ENCODE data around the gene SS18L1.

SS18L1 gene

DNA sequence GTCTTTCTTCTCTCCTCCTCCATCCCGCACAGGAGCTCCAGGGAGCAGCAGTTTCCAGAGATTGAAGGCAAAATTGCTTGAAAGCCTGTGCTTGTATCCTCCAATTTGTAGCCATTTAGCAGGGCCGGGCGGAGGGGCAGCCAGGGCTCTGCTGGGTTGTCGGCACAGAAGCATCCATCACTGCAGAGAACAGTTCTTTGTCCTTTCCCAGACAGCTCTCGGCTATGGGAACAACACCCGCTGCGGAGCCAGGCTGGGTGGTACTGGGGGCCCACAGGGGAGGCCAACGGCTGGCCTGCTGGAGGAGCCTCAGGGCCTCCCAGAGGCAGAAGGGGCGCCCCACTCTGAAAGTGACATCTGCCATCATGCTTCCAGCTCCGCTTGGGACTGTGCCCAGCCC is 68.7 kb downstream of the SS18L1 start:
- no peak for DNase-seq (ENCODE audit: low spot score)

- no peak for DNase-seq (ENCODE audit: low spot score)
These were observed 70.5 kb downstream of the SS18L1 start for GRCh38 chr20:62214067-62214466.

DNA sequence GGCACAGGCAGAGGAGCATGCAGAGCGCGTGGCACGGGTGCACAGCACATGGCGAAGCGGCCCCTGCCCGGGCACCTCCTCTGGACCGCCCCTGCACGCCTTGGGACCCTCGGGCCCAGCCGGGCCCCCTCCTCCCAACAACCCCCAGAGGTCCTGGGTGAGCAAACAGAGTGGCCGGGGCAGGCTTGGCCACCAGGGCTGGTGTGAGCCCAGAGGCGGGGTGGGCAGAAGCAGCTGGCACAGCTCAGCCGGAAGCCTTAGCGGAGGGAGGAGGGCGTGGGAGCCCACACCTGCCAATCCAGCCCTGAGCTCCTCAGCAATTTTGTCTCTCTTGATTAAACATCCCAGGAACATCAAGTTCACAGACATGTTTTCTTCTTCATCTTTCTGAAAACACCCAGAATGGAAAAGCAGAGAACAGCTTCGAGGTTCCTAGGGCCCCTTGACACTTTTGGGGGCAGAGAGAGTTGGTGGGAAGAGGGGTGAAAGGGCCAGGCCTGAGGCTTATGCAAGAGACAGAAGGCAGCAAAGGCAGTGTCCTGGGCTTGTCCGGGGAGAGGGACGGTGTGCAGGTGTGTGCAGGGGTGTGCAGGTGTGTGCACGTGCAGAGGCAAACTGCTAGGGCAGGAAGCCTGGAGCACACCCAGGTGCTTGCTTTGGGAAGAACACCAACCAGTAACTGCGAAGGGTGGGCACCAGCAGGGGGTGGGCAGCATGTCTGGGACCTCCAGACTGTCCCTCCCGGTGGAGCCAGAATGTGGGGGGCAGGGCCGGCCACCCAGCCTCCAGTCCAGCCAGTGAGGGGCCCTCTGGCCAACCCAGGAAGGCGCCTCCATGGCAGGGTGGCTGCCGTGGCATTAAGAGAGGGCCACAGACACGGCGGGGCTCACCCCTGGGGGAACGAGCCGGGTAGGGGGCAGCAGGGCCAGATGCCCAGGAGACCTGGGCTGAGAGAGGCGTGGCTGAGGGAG is 71.7 kb downstream of the SS18L1 start:
- no peak for DNase-seq (ENCODE audit: low spot score)

DNA sequence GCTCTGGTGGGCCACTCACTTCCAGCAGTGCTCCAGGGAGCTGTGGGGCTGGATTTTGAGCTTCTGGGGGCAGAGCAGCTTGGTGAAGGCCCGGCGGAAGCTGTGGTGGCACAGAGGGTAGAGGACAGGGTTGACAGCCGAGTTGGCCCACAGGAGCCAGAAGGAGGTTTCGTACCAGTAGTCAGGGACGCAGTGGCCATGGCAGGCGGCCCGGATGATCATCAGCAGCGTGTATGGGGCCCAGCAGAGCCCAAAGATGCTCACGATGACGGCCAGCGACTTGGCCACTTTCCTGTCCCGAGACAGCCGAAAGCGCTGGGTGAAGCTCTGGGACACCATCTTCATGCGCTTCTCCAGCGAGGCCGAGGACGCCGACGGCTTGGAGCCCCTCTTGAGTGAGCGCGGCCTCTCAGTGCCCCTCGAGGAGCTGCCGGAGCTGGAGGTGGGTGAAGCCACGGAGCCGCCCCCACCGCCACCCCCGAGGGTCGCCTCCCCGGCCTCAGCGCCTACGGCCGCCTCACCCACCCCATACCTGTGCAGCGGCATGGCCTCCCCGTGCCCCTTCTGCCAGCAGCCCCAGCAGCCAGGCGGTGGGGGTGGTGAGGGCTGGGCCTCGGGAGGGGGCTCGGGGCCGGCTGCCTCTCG is 72.5 kb downstream of the SS18L1 start:
- DNase-seq (ENCODE audit: low spot score): no peak

DNA sequence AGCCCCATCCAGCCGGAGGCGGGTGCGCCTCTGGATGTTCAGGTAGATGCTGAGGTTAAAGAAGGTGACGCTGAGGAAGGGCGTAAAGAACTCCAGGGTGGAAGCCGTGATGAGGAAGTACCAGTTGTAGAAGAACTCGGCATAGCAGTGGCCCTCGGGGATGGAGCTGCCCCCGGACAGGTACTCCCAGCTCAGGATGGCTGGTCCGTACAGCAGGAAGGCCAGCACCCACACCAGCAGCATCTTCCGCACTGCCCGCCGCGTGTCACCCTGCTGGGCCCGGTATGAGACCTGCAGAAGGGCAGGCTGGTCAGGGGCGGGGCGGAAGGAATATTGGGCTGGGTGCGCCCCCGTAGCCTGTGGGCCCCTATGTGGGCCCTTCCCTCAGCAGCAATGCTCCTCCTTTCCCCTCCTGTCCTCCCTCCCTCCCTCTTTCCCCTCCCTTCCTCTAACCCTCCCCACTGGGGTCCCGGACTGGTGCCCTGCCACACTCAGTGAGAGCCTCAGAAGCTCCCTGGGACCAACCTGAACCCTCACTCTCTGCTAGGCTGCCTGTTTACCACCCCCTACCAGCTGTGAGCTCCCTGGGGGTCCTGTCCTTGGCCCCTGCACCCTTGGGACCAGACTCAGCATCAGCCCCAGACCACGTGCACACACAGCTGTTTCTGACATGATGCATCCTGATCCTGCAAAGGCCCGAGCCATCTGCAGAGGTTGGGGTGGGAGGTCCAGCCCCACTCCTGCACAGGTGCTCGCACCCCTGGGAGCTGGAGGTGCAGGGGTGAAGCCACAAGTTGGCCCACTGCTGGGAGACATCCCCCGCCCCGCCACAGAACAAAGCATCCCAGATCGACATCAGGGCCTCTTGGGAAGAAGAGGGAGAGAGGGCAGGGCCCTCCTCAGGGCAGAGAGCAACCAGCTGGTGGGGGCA is 73.3 kb downstream of the SS18L1 start:
- no peak for DNase-seq (ENCODE audit: low spot score)

DNA sequence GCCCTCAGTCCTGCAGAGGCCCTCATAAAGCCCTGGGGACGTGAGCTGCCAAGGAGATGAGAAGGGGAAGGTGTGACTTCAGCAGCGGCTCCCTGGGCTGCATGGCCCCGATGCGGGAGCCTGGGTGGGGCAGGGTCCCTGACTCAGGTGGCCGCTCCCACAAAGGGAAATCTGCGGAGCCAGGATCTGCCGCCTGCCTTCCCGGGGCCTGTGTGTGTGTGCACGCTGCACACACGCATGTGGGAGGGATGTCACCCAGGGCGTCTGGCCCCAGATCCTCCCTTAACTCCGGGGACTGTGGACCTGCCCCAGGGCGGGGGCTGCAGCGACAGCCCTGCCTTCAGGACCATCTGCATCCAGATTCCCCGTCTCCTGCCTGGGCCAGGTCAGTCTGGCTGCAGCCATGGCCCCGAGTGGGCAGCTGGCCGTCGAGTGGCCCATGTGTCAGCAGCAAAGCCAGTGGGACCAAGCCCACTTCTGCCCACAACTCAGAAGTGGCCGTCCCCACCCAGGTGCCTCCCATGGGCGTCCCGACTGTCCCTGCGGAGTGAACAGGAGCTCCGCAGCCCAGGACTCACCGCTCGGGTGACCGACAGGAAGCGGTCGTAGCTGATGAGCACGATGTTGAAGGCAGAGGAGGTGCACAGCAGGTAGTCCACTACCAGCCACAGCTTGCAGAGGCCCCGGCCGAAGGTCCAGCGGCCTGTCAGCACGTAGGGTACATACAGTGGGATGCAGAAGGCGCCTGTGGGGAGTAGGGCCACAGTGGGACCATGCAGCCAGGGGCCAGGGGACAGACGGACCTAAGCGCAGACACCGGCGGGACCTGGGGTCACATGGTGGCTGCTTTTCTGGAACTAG is 74.6 kb downstream of the SS18L1 start:
- no peak for DNase-seq (ENCODE audit: low spot score)

GRCh38 chr20:62219101-62219991 is 75.8 kb downstream of the SS18L1 start:
- no peak for DNase-seq (ENCODE audit: low spot score)

DNA sequence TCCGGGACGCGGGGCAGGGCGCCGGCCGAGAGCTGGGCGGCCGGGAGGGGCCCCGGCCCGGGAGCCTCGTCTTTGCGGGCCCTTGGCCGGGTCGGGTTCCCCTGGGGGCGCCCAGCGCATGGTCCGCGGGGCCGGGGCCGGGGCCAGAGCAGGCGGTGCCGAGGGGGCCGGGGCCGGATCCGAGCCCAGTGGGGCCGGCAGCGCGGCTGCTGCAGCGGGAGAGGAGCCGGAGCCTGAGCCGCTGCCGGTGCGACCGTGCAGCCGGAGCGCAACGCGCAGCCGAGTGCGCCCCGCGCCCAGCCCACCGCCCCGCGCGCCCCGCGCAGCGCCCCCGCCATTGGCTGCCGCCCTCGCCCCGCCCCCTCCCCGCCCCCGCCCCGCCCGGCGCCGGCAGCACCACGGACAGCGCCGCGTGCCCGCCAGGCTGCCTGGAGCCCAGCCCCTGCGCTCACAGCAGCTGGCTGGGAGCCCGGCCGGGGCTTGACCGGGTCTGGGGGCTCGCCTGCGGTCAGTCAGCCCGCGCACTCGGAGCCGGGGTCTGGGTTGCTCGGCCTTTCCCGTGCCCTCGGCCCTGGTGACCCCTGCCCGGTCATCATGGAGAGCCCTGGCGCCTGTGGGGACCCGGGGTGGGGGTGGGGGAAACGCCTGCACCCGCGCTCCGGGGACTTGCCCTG is 76.6 kb downstream of the SS18L1 start, which contains the start of gene HRH3:
Gene HRH3, minus strand, starts transcription at position 287 of the 674 bp plus-strand sequence. CDS start 308 bp downstream, outside the sequence.
- DNase-seq (ENCODE audit: low spot score): peak; percentile 11

DNA sequence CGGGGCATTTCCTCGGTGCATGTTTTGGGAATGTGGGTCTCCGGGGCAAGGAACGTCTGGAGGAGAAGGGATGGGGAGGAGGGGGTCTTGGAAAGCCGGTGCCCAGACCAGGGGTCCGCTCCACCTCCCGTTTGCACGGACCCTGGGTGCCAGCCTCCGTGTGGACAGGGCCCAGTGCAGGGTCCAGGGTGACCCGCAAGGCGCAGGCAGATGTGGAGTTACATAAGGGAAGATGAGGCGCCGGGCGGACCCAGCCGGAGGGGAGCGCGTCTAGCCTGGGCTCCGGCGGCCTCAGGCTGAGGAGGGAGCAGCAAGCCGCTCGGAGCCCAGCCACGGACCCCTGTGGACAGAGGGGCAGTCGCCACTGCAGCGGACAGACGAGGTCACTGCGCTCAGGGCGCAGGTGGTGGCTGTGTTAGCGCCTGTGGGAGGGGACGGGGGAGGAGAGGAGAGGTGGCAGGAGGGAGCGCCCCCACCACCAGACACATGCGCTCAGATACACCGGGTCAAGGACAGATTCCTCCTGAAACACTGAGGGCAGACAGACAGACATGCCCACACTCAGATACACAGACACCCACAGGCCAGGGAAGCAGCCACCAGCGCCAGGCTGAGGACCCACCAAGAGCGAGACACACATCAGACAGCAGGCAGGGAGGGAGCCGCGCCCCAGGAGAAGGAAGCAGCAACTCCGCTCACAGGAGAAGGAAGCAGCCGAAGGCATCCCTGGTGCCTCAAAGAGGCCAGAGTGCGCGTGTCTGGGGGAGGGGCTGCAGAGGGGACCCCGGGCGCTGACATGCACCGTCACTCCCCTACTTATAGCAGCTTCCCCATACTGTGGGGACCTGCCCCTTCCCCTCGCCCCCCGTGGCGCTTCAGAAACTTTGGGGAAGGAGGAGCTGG is 77.3 kb downstream of the SS18L1 start:
- DNase-seq (ENCODE audit: low spot score): no peak

DNA sequence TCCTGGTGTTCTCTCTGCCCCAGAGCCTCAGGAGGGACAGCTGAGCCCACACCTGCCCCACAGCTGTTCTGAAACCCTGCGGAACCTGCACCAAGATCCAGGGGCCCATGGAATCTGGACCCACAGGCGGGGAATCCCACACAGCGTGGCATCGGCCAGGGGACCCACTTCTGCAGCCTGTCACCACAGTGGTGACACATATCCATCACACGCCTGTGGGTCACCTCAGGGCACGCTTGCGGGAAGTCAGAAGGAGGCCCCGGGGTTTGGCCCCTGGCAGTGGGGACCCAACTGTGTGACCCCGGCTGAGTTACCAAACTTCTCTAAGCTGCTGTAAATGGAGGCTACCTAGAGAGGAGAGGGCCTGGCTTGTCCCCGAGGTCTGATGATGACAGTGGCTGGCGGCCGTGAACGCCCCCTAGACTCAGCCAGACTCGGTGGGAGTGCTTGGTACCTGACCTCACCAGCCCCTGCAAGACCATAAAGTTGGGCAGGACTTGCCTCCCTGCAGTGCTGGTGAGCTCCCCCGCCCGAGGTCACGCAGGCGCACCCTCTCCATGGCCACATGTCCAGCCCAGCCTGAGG is 78.8 kb downstream of the SS18L1 start:
- no peak for DNase-seq (ENCODE audit: low spot score)

DNA sequence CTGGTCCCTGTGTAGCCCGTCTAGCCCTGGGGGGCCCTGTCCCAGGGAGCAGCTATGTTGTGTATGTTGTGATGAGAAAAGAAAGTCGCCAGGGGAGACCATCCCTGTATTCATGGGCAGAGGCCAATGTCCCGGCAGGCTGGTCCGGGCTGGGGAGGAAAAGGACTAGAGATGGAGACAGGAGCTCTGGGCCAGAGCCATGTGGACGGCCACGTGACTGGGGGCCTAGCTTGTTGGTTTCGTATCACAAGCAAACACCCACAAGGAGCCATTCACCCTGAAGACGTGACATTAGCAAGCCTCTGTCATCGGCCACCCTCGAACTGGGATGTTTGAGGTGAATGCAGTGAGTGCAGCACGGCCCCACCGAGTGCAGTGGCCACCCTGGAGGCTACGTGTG is 79.4 kb downstream of the SS18L1 start:
- no peak for DNase-seq (ENCODE audit: low spot score)

DNA sequence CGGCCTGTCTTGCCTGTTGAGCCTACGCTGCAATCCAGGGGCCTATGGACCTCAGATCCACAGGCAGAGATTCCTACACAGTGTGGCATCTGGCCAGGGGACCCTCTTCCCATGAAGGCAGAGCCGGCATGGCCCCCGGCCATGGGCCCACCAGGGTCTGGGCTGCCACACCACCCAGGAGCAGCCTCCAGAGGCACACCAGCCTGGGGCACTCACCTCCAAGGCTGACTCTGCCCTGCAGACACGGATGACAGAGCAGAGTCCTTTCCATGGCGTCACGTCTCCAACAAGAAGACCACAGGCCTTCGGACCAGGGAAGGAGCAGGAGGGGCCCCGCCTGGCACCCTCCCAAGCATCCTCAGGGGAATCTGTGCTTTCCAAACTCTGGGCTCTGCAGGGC is 80.0 kb downstream of the SS18L1 start:
- DNase-seq (ENCODE audit: low spot score): no peak

DNA sequence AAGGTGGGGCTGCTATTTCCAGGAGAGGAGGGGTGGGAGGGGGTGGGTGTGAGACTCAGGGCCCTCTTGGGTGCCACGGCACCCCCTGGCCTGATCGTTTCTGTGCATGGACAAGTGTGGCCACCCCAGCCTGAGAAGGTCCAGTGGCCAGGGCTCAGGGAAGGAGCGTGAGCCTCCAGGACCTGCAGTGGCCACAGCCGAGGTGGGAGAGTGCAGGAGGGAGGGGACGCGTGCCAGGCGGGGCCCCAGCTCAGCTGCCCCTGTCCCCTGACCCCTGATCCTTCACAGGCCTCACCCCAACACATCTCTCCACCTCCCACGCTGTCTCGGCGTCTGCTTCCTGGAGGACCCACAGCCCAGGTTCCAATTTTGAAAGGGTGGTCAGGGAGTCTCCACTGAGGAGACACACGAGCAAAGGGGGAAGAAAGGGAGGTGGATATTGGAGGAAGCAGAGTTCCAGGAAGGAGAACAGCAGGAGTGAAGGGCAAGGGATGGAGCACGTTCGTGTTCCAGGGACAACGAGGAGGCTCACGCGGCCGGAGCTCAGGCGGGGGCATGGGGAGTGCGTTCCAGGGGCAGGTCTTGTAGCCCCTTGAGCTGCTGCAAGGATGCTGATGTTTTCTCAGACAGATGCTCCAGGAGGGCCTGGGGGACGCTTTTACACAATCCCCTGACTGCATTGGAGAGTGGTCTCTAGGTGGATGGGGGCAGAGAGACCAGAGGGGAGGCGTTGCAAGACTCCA is 80.7 kb downstream of the SS18L1 start:
- DNase-seq (ENCODE audit: low spot score): no peak

- DNase-seq (ENCODE audit: low spot score): no peak
These were observed 81.5 kb downstream of the SS18L1 start for GRCh38 chr20:62225026-62225425.

GRCh38 chr20:62225820-62226635 is 82.5 kb downstream of the SS18L1 start:
- DNase-seq (ENCODE audit: low spot score): no peak
